Measurements from ENCODE around the gene OLIG1.

GRCh38 chr21:33063375-33063883 is 6.5 kb upstream of the OLIG1 start:
- TF ChIP-seq CTCF (conservative IDR thresholded peaks at IDR 0.05; ENCODE audit: low read depth, low read length) (no peak), SMC3 (IDR thresholded peaks at IDR 0.05; ENCODE audit: low read depth, low read length) (no peak), USF2 (IDR thresholded peaks at IDR 0.05; ENCODE audit: low read depth, low read length) (no peak), RCOR1 (IDR thresholded peaks at IDR 0.05; ENCODE audit: insufficient replicate concordance, low read length) (no peak), POLR2A (IDR thresholded peaks at IDR 0.05; ENCODE audit: low read depth, low read length) (no peak), MAZ (IDR thresholded peaks at IDR 0.05; ENCODE audit: borderline replicate concordance, low read depth, low read length) (no peak), BHLHE40 (IDR thresholded peaks at IDR 0.05; ENCODE audit: low read depth, low read length) (no peak)
